Stimulated activated naive CD8-positive, alpha-beta T cell treated with anti-CD3 and anti-CD28 coated beads, Interleukin-15, amount 100 ng/mL, for 72 hours (primary cell): ENCODE data around the gene TIPRL.
A peak's percentile ranks its signal among the peaks of the same experiment; 100 is the strongest.

Experiments used
- ATAC-seq: fragments of 150-1000 bp; cut with Tn5 transposase; 2 replicates; pipeline ENCODE4 v1.10.0; 2021; ENCODE audit warnings: mild to moderate bottlenecking, moderate library complexity
- DNase-seq, 2 donors: peaks; one replicate each; pipeline ENCODE4 v3.0.0; 2021 to 2022
- H3K27ac Mint-ChIP-seq, 2 donors: one replicate each; pipeline ENCODE4 v1.8.0; 2022; ENCODE audit warnings: mild to moderate bottlenecking in 2 of 2, mixed read lengths in 2 of 2, moderate library complexity in 2 of 2
- H3K27me3 Mint-ChIP-seq: one replicate; pipeline ENCODE4 v1.8.0; 2022; ENCODE audit warnings: mixed read lengths
- H3K4me1 Mint-ChIP-seq: one replicate; pipeline ENCODE4 v1.8.0; 2022; ENCODE audit warnings: mild to moderate bottlenecking, mixed read lengths
- H3K4me3 Mint-ChIP-seq, 2 donors: one replicate each; pipeline ENCODE4 v1.8.0; 2022; ENCODE audit warnings: mild to moderate bottlenecking in 2 of 2, mixed read lengths in 2 of 2, moderate library complexity in 1 of 2
- H3K9me3 Mint-ChIP-seq, 2 donors: one replicate each; pipeline ENCODE4 v1.8.0; 2022; ENCODE audit warnings: mixed read lengths in 2 of 2

TIPRL gene

GRCh38 chr1:168178638-168179437 lies at the start of gene TIPRL:
TIPRL (plus strand) TSS chr1:168178962; CDS start chr1:168179078, 116 bp downstream.
- Mint-ChIP-seq H3K9me3 (no peaks in the 10 kb centered on the region), H3K27me3 (peaks cover 12% of the 10 kb centered on the region), H3K4me1 (peaks cover 3% of the 10 kb centered on the region), H3K27ac (no peak within 1 kb of the TSS), H3K4me3 (no peak within 1 kb of the TSS)
- peak; percentile 95 to 97 for DNase-seq
- peak; percentile 91 for ATAC-seq

DNA sequence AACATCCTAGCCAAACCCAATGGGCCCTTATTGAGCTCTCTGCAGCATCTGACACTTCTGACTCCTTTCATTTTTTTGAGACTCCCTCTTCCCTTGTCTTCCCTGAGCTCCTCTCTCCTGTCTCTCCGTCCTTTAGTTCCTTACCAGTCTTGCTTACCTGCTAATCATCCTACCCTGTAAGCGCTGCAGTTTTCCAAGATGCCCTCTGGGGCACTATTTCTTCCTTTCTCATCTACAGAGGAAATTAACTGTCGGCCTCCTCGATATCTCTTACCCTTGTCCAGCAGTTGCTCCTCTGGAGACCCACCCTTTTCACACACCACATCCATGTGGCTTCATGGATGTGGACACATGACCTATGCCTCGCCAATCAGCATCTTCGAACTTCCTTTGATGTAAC lies 48.8 kb upstream of the TIPRL start:
- Mint-ChIP-seq H3K4me3 (no peak overlapping the region), H3K27ac (no peak overlapping the region), H3K4me1 (no peaks in the 10 kb centered on the region), H3K27me3 (peaks cover 45% of the 10 kb centered on the region), H3K9me3 (no peaks in the 10 kb centered on the region)
- ATAC-seq (no peak), DNase-seq (no peak)

DNA sequence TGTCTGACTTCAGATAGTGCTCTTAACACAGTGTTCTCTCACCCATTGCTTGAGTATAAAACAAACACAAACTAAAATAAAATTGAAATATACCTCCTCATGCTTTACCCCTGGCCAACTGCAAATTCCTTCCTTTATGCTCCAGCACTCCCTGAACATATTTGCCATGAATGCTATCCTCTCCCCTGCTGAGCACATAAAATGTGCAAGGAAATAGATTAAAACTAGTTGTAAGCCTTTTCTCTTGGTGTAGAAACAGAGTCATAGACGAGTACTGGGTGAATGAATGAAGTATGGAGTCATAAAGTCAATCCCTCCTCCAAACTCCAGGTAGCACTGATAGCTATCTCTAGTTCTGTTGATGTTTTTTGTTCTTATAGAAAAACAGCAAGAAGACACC lies 44.6 kb upstream of the TIPRL start:
- Mint-ChIP-seq H3K9me3 (no peaks in the 10 kb centered on the region), H3K27me3 (peaks cover 65% of the 10 kb centered on the region), H3K27ac (no peak overlapping the region), H3K4me1 (peaks cover 23% of the 10 kb centered on the region), H3K4me3 (no peak overlapping the region)
- ATAC-seq (no peak), DNase-seq (no peak)

GRCh38 chr1:168134642-168135041 lies 44.1 kb upstream of the TIPRL start:
- Mint-ChIP-seq H3K4me3 (no peak overlapping the region), H3K27ac (no peak overlapping the region)

DNA sequence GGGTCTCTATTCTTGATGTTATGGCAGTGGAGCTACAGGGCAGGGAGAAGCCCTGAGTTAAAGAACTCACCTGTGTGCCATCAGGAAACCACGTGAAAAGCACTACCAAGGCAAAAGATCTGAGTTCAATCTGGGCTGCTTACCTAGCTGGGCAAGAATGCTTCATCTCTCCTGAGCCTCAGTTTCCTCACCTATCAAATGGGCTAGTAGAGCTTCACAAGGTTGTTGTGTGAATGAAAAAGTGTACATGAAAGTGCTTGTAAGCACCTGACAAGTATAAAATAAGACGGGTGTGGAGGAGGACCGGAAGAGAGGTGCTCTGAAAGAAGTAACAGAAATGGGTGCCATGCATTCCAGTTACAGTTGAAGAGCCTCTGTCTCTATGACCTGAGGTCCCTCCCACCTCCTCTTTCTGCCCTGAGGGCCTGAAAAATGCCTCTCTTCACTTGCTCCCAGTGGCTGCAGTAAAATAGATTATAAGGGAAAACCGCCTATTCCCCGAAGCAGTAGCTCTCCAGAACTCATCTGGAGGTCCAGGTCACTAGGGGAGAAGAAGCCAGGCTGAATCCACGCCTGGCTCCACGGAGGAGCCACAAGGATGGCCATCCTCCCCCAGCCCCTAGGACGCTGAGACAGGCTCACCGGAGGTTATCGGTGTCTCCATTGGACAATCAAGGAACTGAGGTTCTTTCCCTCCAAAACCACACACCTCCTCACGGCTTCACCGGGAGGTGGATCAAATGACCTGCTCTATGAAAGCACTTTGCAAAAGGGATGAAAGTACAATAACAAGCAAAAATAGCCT lies 43.4 kb upstream of the TIPRL start:
- Mint-ChIP-seq H3K27ac (no peak overlapping the region), H3K9me3 (no peaks in the 10 kb centered on the region), H3K4me3 (peak overlapping the region; percentile 76 to 83), H3K4me1 (peaks cover 23% of the 10 kb centered on the region), H3K27me3 (peaks cover 59% of the 10 kb centered on the region)
- no peak for ATAC-seq
- DNase-seq, result peak in 1 of 2 donors; percentile 3

More at GRCh38 chr1:168134642-168135041, 44.1 kb upstream of the TIPRL start:
- no peak for DNase-seq
- Mint-ChIP-seq H3K4me1 (peaks cover 23% of the 10 kb centered on the region), H3K27me3 (peaks cover 65% of the 10 kb centered on the region), H3K9me3 (no peaks in the 10 kb centered on the region)
- no peak for ATAC-seq

GRCh38 chr1:168135921-168136708 lies 42.6 kb upstream of the TIPRL start:
- no peaks in the 10 kb centered on the region for H3K9me3 Mint-ChIP-seq
- H3K4me3 Mint-ChIP-seq, result peak overlapping the region; percentile 76 to 83
- ATAC-seq (peak; percentile 49), DNase-seq (peak; percentile 14 to 23)
- H3K27me3 Mint-ChIP-seq, result peaks cover 51% of the 10 kb centered on the region
- no peak overlapping the region for H3K27ac Mint-ChIP-seq
- H3K4me1 Mint-ChIP-seq, result peaks cover 23% of the 10 kb centered on the region

GRCh38 chr1:168136709-168137514 lies 41.9 kb upstream of the TIPRL start, which contains the start of gene GPR161:
GPR161 (minus strand) TSS chr1:168136930; CDS start chr1:168104850, 32,080 bp downstream.
- H3K27ac Mint-ChIP-seq, result peak within 1 kb of the TSS in 1 of 2 donors; percentile 74
- ATAC-seq (peak; percentile 56), DNase-seq (peak; percentile 26 to 30)
- H3K4me1 Mint-ChIP-seq, result peaks cover 23% of the 10 kb centered on the region
- peak within 1 kb of the TSS; percentile 77 to 83 for H3K4me3 Mint-ChIP-seq
- peaks cover 43% of the 10 kb centered on the region for H3K27me3 Mint-ChIP-seq
- H3K9me3 Mint-ChIP-seq, result no peaks in the 10 kb centered on the region

- no peak for ATAC-seq
- Mint-ChIP-seq H3K4me1 (peaks cover 23% of the 10 kb centered on the region), H3K27me3 (peaks cover 41% of the 10 kb centered on the region), H3K9me3 (no peaks in the 10 kb centered on the region), H3K4me3 (peak overlapping the region; percentile 77 to 83), H3K27ac (peak overlapping the region in 1 of 2 donors; percentile 74)
- no peak for DNase-seq
Measured at GRCh38 chr1:168137515-168137821, 41.3 kb upstream of the TIPRL start.

DNA sequence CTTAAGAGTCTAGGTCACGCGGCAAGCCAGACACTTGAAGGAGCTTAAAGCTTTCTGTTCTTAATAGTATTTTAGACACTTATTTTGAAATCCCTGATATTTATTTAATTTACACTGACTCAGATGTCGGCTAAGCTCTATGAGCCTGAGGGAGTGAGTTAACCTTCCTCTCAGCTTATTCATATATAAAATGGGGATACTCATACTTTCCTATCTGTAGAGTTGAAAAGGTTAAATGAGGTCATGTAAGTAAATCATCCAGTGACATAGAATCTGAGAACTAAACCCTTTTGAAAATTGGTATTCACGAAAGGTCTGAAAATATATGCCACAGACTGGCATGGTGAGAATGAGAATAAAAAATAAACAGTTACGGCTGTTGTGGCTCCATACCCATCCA lies 40.6 kb upstream of the TIPRL start:
- ATAC-seq (no peak), DNase-seq (no peak)
- H3K4me3 Mint-ChIP-seq, result no peak overlapping the region
- H3K9me3 Mint-ChIP-seq, result no peaks in the 10 kb centered on the region
- H3K4me1 Mint-ChIP-seq, result peaks cover 23% of the 10 kb centered on the region
- H3K27ac Mint-ChIP-seq, result no peak overlapping the region
- H3K27me3 Mint-ChIP-seq, result peaks cover 41% of the 10 kb centered on the region

GRCh38 chr1:168139070-168139469 lies 39.7 kb upstream of the TIPRL start:
- ATAC-seq (no peak), DNase-seq (no peak)
- H3K27ac Mint-ChIP-seq, result no peak overlapping the region
- peaks cover 38% of the 10 kb centered on the region for H3K27me3 Mint-ChIP-seq
- H3K4me1 Mint-ChIP-seq, result peaks cover 23% of the 10 kb centered on the region
- H3K4me3 Mint-ChIP-seq, result no peak overlapping the region
- no peaks in the 10 kb centered on the region for H3K9me3 Mint-ChIP-seq

DNA sequence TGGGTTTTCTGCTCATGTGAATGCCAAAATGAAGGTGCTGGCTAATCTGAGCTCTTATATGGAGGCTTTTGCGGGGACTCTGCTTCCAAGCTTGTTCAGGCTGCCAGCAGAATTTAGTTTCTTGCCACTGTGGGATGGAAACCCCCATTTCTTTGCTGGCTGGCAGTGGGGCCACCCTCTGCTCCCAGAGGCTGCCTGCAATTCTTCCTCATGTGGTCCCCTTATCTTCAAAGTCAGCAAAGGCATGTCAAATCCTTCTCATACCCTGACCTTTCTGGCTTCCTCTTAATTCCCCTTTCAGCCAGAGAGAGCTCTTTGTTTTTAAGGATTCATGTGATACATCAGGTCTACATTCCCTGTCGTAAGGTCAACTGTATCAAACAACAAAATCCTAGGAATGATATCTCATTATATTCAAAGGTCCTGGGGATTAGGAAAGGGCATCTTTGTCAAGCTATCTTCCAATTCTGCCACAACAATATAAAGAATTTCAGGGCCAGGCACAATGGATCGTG lies 36.8 kb upstream of the TIPRL start:
- DNase-seq (no peak), ATAC-seq (no peak)
- Mint-ChIP-seq H3K27ac (no peak overlapping the region), H3K4me1 (peaks cover 23% of the 10 kb centered on the region), H3K9me3 (no peaks in the 10 kb centered on the region), H3K4me3 (no peak overlapping the region), H3K27me3 (peaks cover 14% of the 10 kb centered on the region)

GRCh38 chr1:168145184-168146159 lies 33.3 kb upstream of the TIPRL start:
- DNase-seq, result peak; percentile 84 to 86
- Mint-ChIP-seq H3K9me3 (no peaks in the 10 kb centered on the region), H3K4me1 (peaks cover 24% of the 10 kb centered on the region), H3K27me3 (no peaks in the 10 kb centered on the region), H3K4me3 (peak overlapping the region; percentile 58 to 71), H3K27ac (peak overlapping the region in 1 of 2 donors; percentile 27)
- peak; percentile 99 for ATAC-seq

GRCh38 chr1:168146160-168146539 lies 32.6 kb upstream of the TIPRL start:
- DNase-seq, result no peak

GRCh38 chr1:168146626-168147025 lies 32.1 kb upstream of the TIPRL start:
- no peaks in the 10 kb centered on the region for H3K9me3 Mint-ChIP-seq
- H3K4me1 Mint-ChIP-seq, result peaks cover 24% of the 10 kb centered on the region
- no peak overlapping the region for H3K27ac Mint-ChIP-seq
- H3K4me3 Mint-ChIP-seq, result no peak overlapping the region
- DNase-seq (no peak), ATAC-seq (no peak)
- H3K27me3 Mint-ChIP-seq, result no peaks in the 10 kb centered on the region

More at GRCh38 chr1:168146160-168146539, 32.6 kb upstream of the TIPRL start:
- Mint-ChIP-seq H3K27ac (no peak overlapping the region), H3K4me1 (peaks cover 24% of the 10 kb centered on the region), H3K9me3 (no peaks in the 10 kb centered on the region), H3K27me3 (no peaks in the 10 kb centered on the region), H3K4me3 (peak overlapping the region in 1 of 2 donors; percentile 39)
- no peak for ATAC-seq
